NB4 (cell line): ENCODE measurements around the gene FAM83G.

Experiments used
- DNase-seq: peaks from one replicate; pipeline ENCODE4 v3.0.0; 2010; ENCODE audit warnings: low read depth
- H3K4me3 ChIP-seq: one replicate; pipeline ENCODE4 v1.5.1; 2011; ENCODE audit warnings: mild to moderate bottlenecking, low read depth, low read length, moderate library complexity
- CTCF ChIP-seq: IDR thresholded peaks from one replicate; pipeline ENCODE4 v1.5.1; 2012; ENCODE audit warnings: low read depth, low read length
- MAX ChIP-seq: IDR thresholded peaks from 2 replicates; pipeline ENCODE4 v1.6.1; 2011; ENCODE audit warnings: low read depth, low read length
- MYC ChIP-seq: IDR thresholded peaks from 2 replicates; pipeline ENCODE4 v1.6.1; 2011; ENCODE audit warnings: low read depth, low read length
- POLR2A ChIP-seq: IDR thresholded peaks from 2 replicates; pipeline ENCODE4 v1.6.1; 2011; ENCODE audit warnings: mild to moderate bottlenecking; ENCODE audit not compliant: insufficient read length; ENCODE audit errors: extremely low read depth

The FAM83G gene

GRCh38 chr17:19017804-19018599, 13.4 kb upstream of the FAM83G start:
- DNase-seq, result no peak
- no peak for TF ChIP-seq POLR2A
- TF ChIP-seq CTCF, result no peak
- TF ChIP-seq MAX, result no peak
- no peak for TF ChIP-seq MYC
- H3K4me3 ChIP-seq, result no peak overlapping the region

GRCh38 chr17:19017401-19017800, 12.8 kb upstream of the FAM83G start:
- no peak for DNase-seq

GRCh38 chr17:19016881-19017280, 12.3 kb upstream of the FAM83G start:
- H3K4me3 ChIP-seq, result no peak overlapping the region
- no peak for TF ChIP-seq POLR2A
- no peak for TF ChIP-seq MYC
- no peak for TF ChIP-seq CTCF
- TF ChIP-seq MAX, result no peak
- DNase-seq, result no peak

More at GRCh38 chr17:19017401-19017800, 12.8 kb upstream of the FAM83G start:
- no peak overlapping the region for H3K4me3 ChIP-seq
- no peak for TF ChIP-seq CTCF
- TF ChIP-seq MYC, result no peak
- TF ChIP-seq POLR2A, result no peak
- TF ChIP-seq MAX, result no peak

GRCh38 chr17:19016297-19016696, 11.7 kb upstream of the FAM83G start:
- no peak overlapping the region for H3K4me3 ChIP-seq
- TF ChIP-seq MAX (no peak), CTCF (no peak), MYC (no peak), POLR2A (no peak)
- DNase-seq, result no peak

GRCh38 chr17:19015428-19015827, 10.9 kb upstream of the FAM83G start:
- DNase-seq, result no peak
- TF ChIP-seq CTCF, result no peak
- no peak for TF ChIP-seq MAX
- TF ChIP-seq MYC, result no peak
- no peak for TF ChIP-seq POLR2A
- H3K4me3 ChIP-seq, result no peak overlapping the region
